HEK293T (cell line): Measurements from ENCODE around the gene MMP24.

Experiments
- ARNT ChIP-seq: fragments of 450-650 bp; IDR thresholded peaks from 2 replicates; pipeline ENCODE4 v1.6.1; 2017; ENCODE audit warnings: mild to moderate bottlenecking
- SP1 ChIP-seq: fragments of 450-650 bp; IDR thresholded peaks from 2 replicates; pipeline ENCODE4 v1.6.1; 2017

- TF ChIP-seq SP1: no peak
- no peak for TF ChIP-seq ARNT
Measured at GRCh38 chr20:35199740-35200139, 26.8 kb upstream of the MMP24 start.
